T-cell (primary cell): ENCODE data around the gene TTLL10. TPM values are rescaled to one million over a fixed set of nuclear protein-coding genes. Genes with fewer than 3 reads are reported as not detected.
A peak's percentile ranks its signal among the peaks of the same experiment; 100 is the strongest.

Source experiments
- ATAC-seq, 4 experiments: fragments of 200-7000 bp in 3 of 4; fragments of 150-1000 bp in 1 of 4; cut with Tn5 transposase; replicated peaks in 1 of 4; 1 replicate in 3 of 4; 2 replicates in 1 of 4; pipeline ENCODE4 v1.10.0; 2021; ENCODE audit warnings: moderate library complexity in 3 of 4, mild to moderate bottlenecking in 2 of 4, moderate number of reproducible peaks in 1 of 4
- CTCF ChIA-PET, 2 donors: fragments of 300-600 bp; sonication (Branson Sonifier 250); formaldehyde crosslinking; loops; one replicate each; lab custom pipeline; 2022; ENCODE audit warnings: antibody characterized with exemption in 2 of 2; lab: Charles Lee
- POLR2A ChIA-PET, 2 donors: fragments of 300-600 bp; sonication (Branson Sonifier 250); formaldehyde crosslinking; loops; one replicate each; lab custom pipeline; 2022; ENCODE audit warnings: antibody characterized with exemption in 2 of 2; lab: Charles Lee
- DNase-seq, 35 experiments: peaks; one replicate each; pipeline versions ENCODE4 v3.0.0 to v3.0.0-alpha.2; 2013 to 2023
- H3K27ac ChIP-seq: one replicate; pipeline ENCODE4 v1.5.1; 2013; ENCODE audit warnings: low read length
- H3K27me3 ChIP-seq, 2 experiments: replicated peaks in 1 of 2; 1 replicate in 1 of 2; 2 replicates in 1 of 2; pipeline versions ENCODE4 v1.6.1 to v1.7.0; 2013; ENCODE audit warnings: low read length in 1 of 2, mixed read lengths in 1 of 2; ENCODE audit not compliant: control insufficient read depth in 2 of 2, insufficient read depth in 2 of 2; ENCODE audit errors: extremely low read depth in 1 of 2
- H3K36me3 ChIP-seq, 2 donors: 1 replicate in 1 of 2; 2 replicates in 1 of 2; pipeline versions ENCODE4 v1.6.1 to v1.7.0; 2013; ENCODE audit warnings: low read length in 1 of 2; ENCODE audit not compliant: control insufficient read depth in 2 of 2, insufficient read depth in 1 of 2; ENCODE audit errors: extremely low read depth in 1 of 2
- H3K4me1 ChIP-seq, 2 experiments: 1 replicate in 1 of 2; 2 replicates in 1 of 2; pipeline versions ENCODE4 v1.6.1 to v1.7.0; 2013; ENCODE audit warnings: low read length in 2 of 2, mixed read lengths in 1 of 2; ENCODE audit not compliant: insufficient read depth in 2 of 2, control insufficient read depth in 1 of 2; ENCODE audit errors: extremely low read depth in 1 of 2
- H3K4me3 ChIP-seq, 2 donors: 1 replicate in 1 of 2; 2 replicates in 1 of 2; pipeline versions ENCODE4 v1.5.1 to v1.7.0; 2013; ENCODE audit warnings: mild to moderate bottlenecking in 2 of 2, low read length in 1 of 2, moderate library complexity in 1 of 2; ENCODE audit not compliant: control insufficient read depth in 1 of 2; ENCODE audit errors: extremely low read depth in 1 of 2
- H3K9me3 ChIP-seq: 2 replicates; pipeline ENCODE4 v1.7.0; 2013
- H3K27ac Mint-ChIP-seq, 2 donors: one replicate each; pipeline ENCODE4 v1.8.0; 2020 to 2021; ENCODE audit warnings: mild to moderate bottlenecking in 2 of 2, mixed read lengths in 2 of 2
- H3K27me3 Mint-ChIP-seq, 2 donors: one replicate each; pipeline ENCODE4 v1.8.0; 2021 to 2022; ENCODE audit warnings: mixed read lengths in 2 of 2
- H3K36me3 Mint-ChIP-seq: one replicate; pipeline ENCODE4 v1.8.0; 2021; ENCODE audit warnings: mixed read lengths
- H3K4me1 Mint-ChIP-seq, 3 donors: one replicate each; pipeline ENCODE4 v1.8.0; 2020 to 2022; ENCODE audit warnings: mixed read lengths in 3 of 3, mild to moderate bottlenecking in 1 of 3
- H3K4me3 Mint-ChIP-seq, 3 donors: one replicate each; pipeline ENCODE4 v1.8.0; 2020 to 2022; ENCODE audit warnings: mild to moderate bottlenecking in 3 of 3, mixed read lengths in 3 of 3, moderate library complexity in 3 of 3
- H3K9me3 Mint-ChIP-seq, 3 donors: one replicate each; pipeline ENCODE4 v1.8.0; 2020 to 2022; ENCODE audit warnings: mixed read lengths in 3 of 3
- WGBS: methylation state at CpG from one replicate; pipeline ENCODE4 v1.1.5; 2013; ENCODE audit warnings: missing lambda C conversion rate; ENCODE audit not compliant: insufficient coverage; 5-methylcytosine and 5-hydroxymethylcytosine counted together
- total RNA-seq, 35 experiments: library from RNA in 6 of 35; stranded (reverse) in 6 of 35; fragments of 120-200 nt in 1 of 35; gene quantifications; one replicate each; pipeline versions ENCODE4 v1.2.1 to v1.2.4 and lab custom pipeline; 2013 to 2026

TTLL10 gene
- total RNA-seq, 5 donors from 2014 or later (not counting 1 experiment from before 2014, with no cell fraction given): 0.26 to 1.0 (median 0.47) TPM; not detected in 1

DNA sequence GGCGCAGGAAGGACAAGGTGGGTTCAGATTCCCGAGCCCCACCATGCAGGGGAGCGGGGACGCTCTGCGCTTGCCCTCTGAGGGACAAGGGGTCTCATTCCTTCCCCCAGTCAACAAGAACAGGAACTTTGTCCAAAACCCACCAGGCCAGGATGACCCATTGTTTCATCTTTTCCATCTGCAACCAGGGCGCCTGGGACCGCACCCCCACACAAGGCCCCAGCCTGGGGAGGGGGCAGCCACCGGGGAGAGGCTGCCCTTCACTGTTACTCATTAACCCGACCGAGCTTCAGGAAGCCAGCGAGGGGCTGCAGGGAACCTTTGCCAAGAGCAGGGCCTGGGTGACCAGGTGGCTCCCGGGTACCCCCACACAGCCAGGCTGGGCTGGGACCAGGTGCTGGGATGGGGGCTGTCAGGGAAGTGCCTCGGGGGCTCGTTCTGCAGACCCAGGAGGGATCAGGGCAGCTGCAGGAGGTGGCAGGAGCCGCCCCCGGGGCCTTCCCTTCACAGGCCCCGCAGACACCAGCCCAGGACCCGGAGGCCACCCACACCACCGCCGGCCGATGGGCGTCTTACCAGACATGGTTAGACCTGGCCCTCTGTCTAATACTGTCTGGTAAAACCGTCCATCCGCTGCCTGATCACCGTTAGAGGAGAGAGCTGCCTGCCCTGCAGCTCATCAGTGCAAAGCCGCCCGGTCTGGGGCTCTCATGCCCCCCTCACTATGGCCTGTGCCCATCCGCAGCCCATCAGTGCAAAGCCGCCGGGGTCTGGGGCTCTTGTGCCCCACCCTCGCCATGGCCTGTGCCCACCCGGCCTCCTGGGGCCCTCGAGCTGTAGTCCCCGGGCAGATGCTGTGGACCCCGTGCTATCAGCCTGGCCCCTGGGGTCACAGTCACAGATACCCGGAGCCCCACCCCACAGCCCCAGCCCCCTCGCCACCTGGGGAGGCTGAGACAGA, 4.9 kb upstream of the TTLL10 start:
- H3K4me1 Mint-ChIP-seq: peaks cover 11 to 23% (median 15%) of the 10 kb centered on the region in 3 donors
- POLR2A ChIA-PET: no interaction called here
- CTCF ChIA-PET: no interaction called here
- Histone ChIP-seq H3K27me3 (peaks cover 0 to 73% of the 10 kb centered on the region in 2 experiments), H3K4me1 (peaks cover 27 to 47% of the 10 kb centered on the region in 2 experiments), H3K9me3 (no peaks in the 10 kb centered on the region), H3K27ac (no peak overlapping the region), H3K36me3 (no peaks in the 10 kb centered on the region), H3K4me3 (no peak overlapping the region)
- no peaks in the 10 kb centered on the region for H3K36me3 Mint-ChIP-seq
- H3K27me3 Mint-ChIP-seq: peaks cover 5 to 12% of the 10 kb centered on the region in 2 donors
- H3K4me3 Mint-ChIP-seq: no peak overlapping the region
- 79% methylated on average over 30 of the region's 37 CpGs for WGBS
- H3K27ac Mint-ChIP-seq: no peak overlapping the region
- ATAC-seq (no peak), DNase-seq (no peak)
- no peaks in the 10 kb centered on the region for H3K9me3 Mint-ChIP-seq

DNA sequence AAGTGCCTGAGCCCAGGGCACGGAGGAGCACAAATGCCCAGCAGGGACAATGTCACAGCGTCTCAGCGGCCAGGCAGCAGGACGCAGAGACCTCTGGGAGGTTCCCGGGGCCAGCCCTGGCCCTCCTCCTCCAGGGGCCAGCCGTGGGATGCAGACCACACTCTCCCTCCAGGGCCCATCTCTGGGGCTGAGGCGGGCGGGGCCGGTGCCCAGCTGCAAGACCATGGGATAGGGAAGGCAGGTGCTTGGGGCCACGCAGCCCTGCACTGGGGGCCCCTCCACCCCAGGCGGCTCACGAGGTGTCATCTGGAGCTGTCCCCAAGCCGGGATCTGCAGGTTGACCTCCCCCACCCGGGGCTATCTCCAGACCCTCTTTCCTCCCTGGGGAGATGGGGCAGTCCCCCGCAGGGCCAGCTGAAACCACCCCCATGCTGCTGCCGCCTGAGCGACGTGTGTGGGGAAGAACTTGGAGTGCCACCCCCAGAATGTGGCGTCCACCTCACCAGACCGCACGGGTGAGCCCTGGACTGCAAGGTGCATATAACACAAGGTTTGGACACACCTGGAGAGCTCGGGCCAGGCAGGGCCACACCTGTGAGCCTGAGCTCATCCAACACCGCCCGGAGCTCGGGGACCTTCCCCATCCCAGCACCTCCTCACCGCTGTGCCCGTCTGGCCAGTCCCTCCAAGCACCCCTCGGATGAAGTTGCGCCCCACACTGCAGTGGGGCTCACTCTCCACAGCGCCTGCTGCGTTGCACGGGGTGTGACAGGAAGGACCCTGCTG, 4.1 kb upstream of the TTLL10 start:
- DNase-seq (peak in 1 of 35 experiments; percentile 5), ATAC-seq (no peak)
- H3K36me3 ChIP-seq: no peaks in the 10 kb centered on the region
- H3K4me1 Mint-ChIP-seq: peaks cover 11 to 28% (median 19%) of the 10 kb centered on the region in 3 donors
- 67% methylated on average over 26 of the region's 32 CpGs for WGBS
- peaks cover 0 to 82% of the 10 kb centered on the region in 2 experiments for H3K27me3 ChIP-seq
- no peak overlapping the region for H3K27ac ChIP-seq
- peak overlapping the region in 1 of 3 donors; percentile 46 for H3K4me3 Mint-ChIP-seq
- no peaks in the 10 kb centered on the region for H3K36me3 Mint-ChIP-seq
- no peak overlapping the region for H3K27ac Mint-ChIP-seq
- ChIA-PET CTCF (interaction anchor here in 1 of 2 donors (0.6 kb wide), 1 partner anchor 121 kb away, joined by 5 read pairs; no protein-coding TSS in a partner anchor), POLR2A (no interaction called here)
- no peak overlapping the region for H3K4me3 ChIP-seq
- no peaks in the 10 kb centered on the region for H3K9me3 ChIP-seq
- H3K4me1 ChIP-seq: peaks cover 31 to 56% of the 10 kb centered on the region in 2 experiments
- H3K9me3 Mint-ChIP-seq: no peaks in the 10 kb centered on the region
- H3K27me3 Mint-ChIP-seq: peaks cover 5 to 12% of the 10 kb centered on the region in 2 donors

DNA sequence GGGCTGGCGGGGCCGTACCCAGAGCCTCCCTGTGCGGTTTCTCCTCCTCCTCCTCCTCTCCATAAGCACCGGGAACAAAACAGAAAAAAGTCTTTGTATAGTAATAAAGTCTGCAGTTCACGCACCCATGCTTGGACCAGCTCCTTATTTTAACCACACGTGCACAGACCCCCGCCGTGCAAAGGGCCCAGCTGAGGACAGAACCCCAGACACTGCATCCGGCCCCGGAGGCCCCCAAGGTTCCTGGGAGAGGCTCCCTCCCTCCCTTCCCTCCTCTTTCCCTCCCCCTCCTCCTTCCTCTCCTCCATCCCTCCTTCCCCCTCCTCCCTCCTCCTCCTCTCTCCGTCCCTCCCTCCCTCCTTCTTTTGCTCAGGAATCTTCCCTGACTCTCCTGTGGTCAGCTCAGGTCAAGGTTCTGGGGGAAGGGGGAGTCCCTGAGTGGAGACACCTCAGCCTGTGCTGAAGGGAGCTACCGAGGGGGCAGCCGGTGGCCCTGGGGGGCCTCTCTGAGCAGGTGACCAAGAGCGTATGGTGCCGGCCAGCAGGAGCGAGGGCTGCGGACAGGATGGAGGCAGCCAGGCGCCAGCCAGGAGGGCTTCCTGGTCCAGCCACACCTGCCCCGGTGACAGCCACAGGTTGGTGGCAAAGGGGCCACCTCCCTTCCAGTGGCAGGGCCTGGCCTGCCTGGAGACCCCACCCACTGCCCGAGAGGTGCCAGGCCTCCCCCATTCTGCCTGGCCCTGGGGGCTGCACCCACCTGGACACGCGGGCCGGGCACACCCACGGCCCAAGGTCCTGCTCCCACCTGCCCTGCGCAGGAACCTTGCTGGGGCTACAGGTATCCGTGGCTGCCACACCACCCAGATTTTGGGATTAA, 3.2 kb upstream of the TTLL10 start:
- CTCF ChIA-PET: interaction anchor here in 1 of 2 donors (0.6 kb wide), 1 partner anchor 121 kb away, joined by 5 read pairs; no protein-coding TSS in a partner anchor

DNA sequence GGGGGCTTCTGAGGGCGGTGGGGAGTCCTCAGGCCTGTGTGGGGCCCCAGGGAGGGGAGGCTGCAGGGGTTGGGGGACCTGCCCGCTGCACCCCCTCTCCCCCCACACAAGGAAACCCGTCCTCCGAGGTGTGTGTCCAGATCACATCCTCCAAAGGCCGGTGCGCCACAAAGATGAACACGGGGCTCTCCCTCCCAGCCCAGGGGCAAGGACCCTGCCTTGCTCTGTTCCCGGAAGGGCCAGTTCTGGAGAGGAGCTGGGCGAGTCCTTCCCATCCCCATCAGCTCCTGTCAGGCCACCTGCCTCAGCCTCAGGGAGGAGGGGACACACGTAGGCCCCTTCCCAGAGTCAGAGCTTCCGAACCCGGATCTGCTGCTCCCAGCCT, 2.5 kb upstream of the TTLL10 start:
- ATAC-seq: no peak
- DNase-seq: no peak
- H3K4me1 ChIP-seq: peaks cover 31 to 60% of the 10 kb centered on the region in 2 experiments
- no peak overlapping the region for H3K4me3 ChIP-seq
- H3K36me3 Mint-ChIP-seq: no peaks in the 10 kb centered on the region
- no peaks in the 10 kb centered on the region for H3K36me3 ChIP-seq
- no peak overlapping the region for H3K4me3 Mint-ChIP-seq
- H3K9me3 ChIP-seq: no peaks in the 10 kb centered on the region
- no peak overlapping the region for H3K27ac ChIP-seq
- H3K4me1 Mint-ChIP-seq: peaks cover 11 to 29% (median 19%) of the 10 kb centered on the region in 3 donors
- ChIA-PET POLR2A (interaction anchor here in 1 of 2 donors (0.7 kb wide), 1 partner anchor 61 kb away, joined by 3 read pairs; the partner anchor contains the start of gene B3GALT6), CTCF (no interaction called here)
- peaks cover 0 to 74% of the 10 kb centered on the region in 2 experiments for H3K27me3 ChIP-seq
- no peaks in the 10 kb centered on the region for H3K9me3 Mint-ChIP-seq
- WGBS: 76% methylated on average over 8 of the region's 12 CpGs
- H3K27ac Mint-ChIP-seq: no peak overlapping the region
- H3K27me3 Mint-ChIP-seq: peaks cover 5 to 10% of the 10 kb centered on the region in 2 donors

More for the DNA sequence above, 3.2 kb upstream of the TTLL10 start:
- Mint-ChIP-seq H3K4me1 (peaks cover 11 to 31% (median 19%) of the 10 kb centered on the region in 3 donors), H3K4me3 (peak overlapping the region in 1 of 3 donors; percentile 46), H3K36me3 (no peaks in the 10 kb centered on the region), H3K27ac (no peak overlapping the region), H3K27me3 (peaks cover 5 to 12% of the 10 kb centered on the region in 2 donors), H3K9me3 (no peaks in the 10 kb centered on the region)
- Histone ChIP-seq H3K4me3 (no peak overlapping the region), H3K27ac (no peak overlapping the region), H3K4me1 (peaks cover 31 to 64% of the 10 kb centered on the region in 2 experiments), H3K36me3 (no peaks in the 10 kb centered on the region), H3K27me3 (peaks cover 0 to 77% of the 10 kb centered on the region in 2 experiments), H3K9me3 (no peaks in the 10 kb centered on the region)
- POLR2A ChIA-PET: interaction anchor here in 1 of 2 donors (0.7 kb wide), 1 partner anchor 62 kb away, joined by 3 read pairs; the partner anchor contains the start of gene B3GALT6
- WGBS: 56% methylated on average over 19 of the region's 26 CpGs
- no peak for ATAC-seq
- peak in 1 of 35 experiments; percentile 0 for DNase-seq

DNA sequence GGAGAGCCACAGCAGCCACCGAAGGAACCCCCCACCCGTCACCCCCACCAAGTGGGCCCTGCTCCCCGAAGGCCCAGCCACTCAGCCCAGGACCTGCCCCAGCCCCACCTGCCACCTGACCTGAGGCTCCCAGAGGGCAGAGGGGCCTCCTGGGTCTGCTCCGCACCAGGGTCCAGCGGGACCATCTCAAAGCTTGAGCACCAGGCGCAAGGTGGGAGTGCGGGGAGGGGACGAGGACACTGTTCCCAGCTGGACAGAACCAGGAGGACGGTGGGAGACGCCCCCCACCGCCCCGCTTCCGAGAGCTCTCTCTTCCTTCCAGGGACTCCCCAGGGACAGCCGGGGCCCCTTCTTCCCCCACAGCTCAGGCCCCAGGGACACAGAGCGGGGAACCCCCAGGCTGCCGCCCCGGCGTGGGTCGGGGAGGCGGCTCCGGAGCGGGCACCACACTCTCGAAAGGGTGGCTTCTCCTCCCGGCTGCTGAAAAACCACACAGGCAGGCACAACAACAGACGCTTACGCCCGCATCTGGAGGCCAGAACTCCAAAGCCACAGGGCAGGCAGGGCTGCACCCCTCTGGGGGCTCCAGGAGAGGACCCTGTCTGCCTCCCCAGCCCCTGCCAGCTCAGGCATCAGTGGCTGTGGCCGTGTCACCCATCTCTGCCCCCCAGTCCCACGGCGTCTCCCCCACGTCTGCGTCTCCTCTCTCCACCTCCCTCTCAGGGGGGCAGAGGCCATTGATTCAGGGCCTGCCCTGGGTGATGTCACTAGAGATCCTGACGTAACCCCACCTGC, 1.9 kb upstream of the TTLL10 start:
- H3K4me1 ChIP-seq: peaks cover 31 to 59% of the 10 kb centered on the region in 2 experiments
- H3K27ac ChIP-seq: peak overlapping the region; percentile 9
- Mint-ChIP-seq H3K4me1 (peaks cover 13 to 30% (median 19%) of the 10 kb centered on the region in 3 donors), H3K27ac (no peak overlapping the region), H3K4me3 (peak overlapping the region in 1 of 3 donors; percentile 33), H3K36me3 (no peaks in the 10 kb centered on the region), H3K27me3 (peaks cover 5 to 10% of the 10 kb centered on the region in 2 donors), H3K9me3 (no peaks in the 10 kb centered on the region)
- peaks cover 0 to 71% of the 10 kb centered on the region in 2 experiments for H3K27me3 ChIP-seq
- H3K9me3 ChIP-seq: no peaks in the 10 kb centered on the region
- ATAC-seq (peak in 2 of 4 experiments; percentile 38 to 69), DNase-seq (peak in 15 of 35 experiments; percentile 17 to 60 (median 26))
- H3K36me3 ChIP-seq: no peaks in the 10 kb centered on the region
- no peak overlapping the region for H3K4me3 ChIP-seq
- 32% methylated on average over 28 of the region's 33 CpGs for WGBS
- ChIA-PET CTCF (no interaction called here), POLR2A (no interaction called here)
